Fibroblast of lung (primary cell): Measurements from ENCODE around the gene OGDH.

Experiments
- EZH2 ChIP-seq: IDR thresholded peaks from 2 replicates; pipeline ENCODE4 v1.5.1; 2012; ENCODE audit warnings: low read length, control low read depth, mild to moderate bottlenecking; ENCODE audit errors: missing control alignments
- TF ChIP-seq, protein P1 (sequence below), 2 donors: IDR thresholded peaks in 1 of 2; conservative IDR thresholded peaks in 1 of 2; 1 replicate in 1 of 2; 2 replicates in 1 of 2; pipeline ENCODE4 v1.5.1; 2011 to 2012; ENCODE audit warnings: low read length in 2 of 2, control low read depth in 1 of 2, inconsistent platforms in 1 of 2, low read depth in 1 of 2, mild to moderate bottlenecking in 1 of 2

DNA sequence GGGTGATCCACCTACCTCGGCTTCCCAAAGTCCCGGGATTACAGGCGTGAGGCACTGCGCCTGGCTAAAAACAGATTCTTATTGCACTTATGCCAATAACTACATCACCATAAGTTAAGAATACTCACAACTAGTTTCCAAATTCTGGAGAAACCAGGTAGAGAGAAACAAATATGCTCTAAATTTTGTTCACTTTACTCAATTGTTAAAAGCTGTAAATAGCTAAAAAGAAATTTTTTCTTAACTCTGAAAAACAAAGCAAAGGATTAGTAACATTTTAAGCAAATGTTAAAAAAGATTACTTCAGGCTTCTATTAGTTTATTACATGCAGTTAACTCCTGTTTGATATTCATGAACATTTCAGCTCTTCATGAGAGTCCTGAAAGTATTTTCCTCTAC, 113.9 kb downstream of the OGDH start:
- TF ChIP-seq, protein P1, sequence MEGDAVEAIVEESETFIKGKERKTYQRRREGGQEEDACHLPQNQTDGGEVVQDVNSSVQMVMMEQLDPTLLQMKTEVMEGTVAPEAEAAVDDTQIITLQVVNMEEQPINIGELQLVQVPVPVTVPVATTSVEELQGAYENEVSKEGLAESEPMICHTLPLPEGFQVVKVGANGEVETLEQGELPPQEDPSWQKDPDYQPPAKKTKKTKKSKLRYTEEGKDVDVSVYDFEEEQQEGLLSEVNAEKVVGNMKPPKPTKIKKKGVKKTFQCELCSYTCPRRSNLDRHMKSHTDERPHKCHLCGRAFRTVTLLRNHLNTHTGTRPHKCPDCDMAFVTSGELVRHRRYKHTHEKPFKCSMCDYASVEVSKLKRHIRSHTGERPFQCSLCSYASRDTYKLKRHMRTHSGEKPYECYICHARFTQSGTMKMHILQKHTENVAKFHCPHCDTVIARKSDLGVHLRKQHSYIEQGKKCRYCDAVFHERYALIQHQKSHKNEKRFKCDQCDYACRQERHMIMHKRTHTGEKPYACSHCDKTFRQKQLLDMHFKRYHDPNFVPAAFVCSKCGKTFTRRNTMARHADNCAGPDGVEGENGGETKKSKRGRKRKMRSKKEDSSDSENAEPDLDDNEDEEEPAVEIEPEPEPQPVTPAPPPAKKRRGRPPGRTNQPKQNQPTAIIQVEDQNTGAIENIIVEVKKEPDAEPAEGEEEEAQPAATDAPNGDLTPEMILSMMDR (conservative IDR thresholded peaks at IDR 0.05 in 1 of 2, IDR thresholded peaks at IDR 0.05 in 1 of 2; ENCODE audit: low read depth in 1 of 2, low read length in 2 of 2): no peak
- no peak for TF ChIP-seq EZH2
